Measurements from ENCODE around the gene CD300LF. TPM values are rescaled to one million over a fixed set of nuclear protein-coding genes. Genes with fewer than 3 reads are reported as not detected.

CD300LF gene
- total RNA-seq, 1 experiment from 2014 or later = not detected

DNA sequence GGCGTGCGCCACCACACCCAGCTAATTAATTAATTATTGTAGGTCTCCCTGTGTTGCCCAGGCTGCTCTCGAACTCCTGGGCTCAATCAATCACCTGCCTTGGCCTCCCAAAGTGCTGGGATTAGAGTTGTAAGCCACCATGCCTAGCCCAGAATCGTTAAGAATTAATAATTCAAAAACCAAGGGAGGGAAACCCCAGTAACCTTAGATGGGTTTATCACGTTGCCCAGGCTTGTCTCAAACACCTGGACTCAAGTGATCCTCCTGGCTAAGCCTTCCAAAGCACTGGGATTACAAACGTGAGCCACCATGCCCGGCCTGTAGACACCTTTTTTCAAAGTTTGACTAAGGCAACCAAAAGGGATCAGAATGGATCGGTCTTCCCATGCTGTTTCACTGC, 21.6 kb downstream of the CD300LF start:
- Histone ChIP-seq H2BK120ac (ENCODE audit: low read depth, low read length, poor library complexity, severe bottlenecking) (no peak overlapping the region), H2AFZ (ENCODE audit: low read length) (no peak overlapping the region), H2BK12ac (ENCODE audit: insufficient read length, low read depth, low read length) (no peak overlapping the region), H4K20me1 (ENCODE audit: control insufficient read depth, insufficient read depth, insufficient read length) (no peaks in the 10 kb centered on the region), H3K27me3 (ENCODE audit: insufficient read depth, low read length) (no peaks in the 10 kb centered on the region), H2BK5ac (ENCODE audit: insufficient read length, low read length) (no peak overlapping the region), H3K4me1 (ENCODE audit: insufficient read depth, low read length) (no peaks in the 10 kb centered on the region), H3K23ac (ENCODE audit: insufficient read length, low read depth, low read length) (no peak overlapping the region), H3K4me2 (ENCODE audit: insufficient read depth, insufficient read length, low read length) (no peak overlapping the region), H3T11ph (ENCODE audit: low read length) (no peak overlapping the region), H2BK20ac (ENCODE audit: low read depth, low read length, poor library complexity, severe bottlenecking) (no peak overlapping the region), H3K79me1 (ENCODE audit: insufficient read depth, low read depth, low read length, poor library complexity, severe bottlenecking) (no peaks in the 10 kb centered on the region), H3K14ac (ENCODE audit: insufficient read depth, low read length) (no peak overlapping the region), H4K5ac (ENCODE audit: insufficient read length, low read depth, low read length) (no peak overlapping the region), H4K8ac (replicated peaks; ENCODE audit: insufficient read length, low read depth, low read length) (no peak overlapping the region), H4K91ac (ENCODE audit: insufficient read length, low read depth, low read length) (no peak overlapping the region), H3K4ac (ENCODE audit: low read depth, low read length) (no peak overlapping the region), H3K23me2 (ENCODE audit: insufficient read length, low read depth, low read length, poor library complexity, severe bottlenecking) (no peaks in the 10 kb centered on the region), H3K18ac (ENCODE audit: insufficient read length, low read depth, low read length) (no peak overlapping the region), H3K79me2 (ENCODE audit: insufficient read depth, low read length) (no peaks in the 10 kb centered on the region), H2BK15ac (ENCODE audit: low read depth, low read length) (no peak overlapping the region), H3K56ac (ENCODE audit: insufficient read length, low read depth, low read length) (no peak overlapping the region), H3K9ac (ENCODE audit: extremely low read depth, insufficient read length, low read length) (no peak overlapping the region), H3K27ac (ENCODE audit: insufficient read length, low read depth, low read length) (no peak overlapping the region), H3K9me3 (ENCODE audit: control insufficient read depth, low read depth, low read length) (no peaks in the 10 kb centered on the region), H2AK5ac (ENCODE audit: insufficient read length, low read length) (no peak overlapping the region)
- Mint-ChIP-seq H3K9me3 (peaks cover 3 to 8% of the 10 kb centered on the region in 2 experiments; a peak in 3 of 5 replicates), H3K4me3 (no peak overlapping the region), H3K36me3 (ENCODE audit: insufficient read depth in 1 of 3, low read depth in 3 of 3) (no peaks in the 10 kb centered on the region), H3K4me1 (no peaks in the 10 kb centered on the region), H3K27me3 (ENCODE audit: low read depth) (peaks cover 64% of the 10 kb centered on the region), H3K27ac (no peak overlapping the region)
- WGBS (ENCODE audit: extremely low coverage, insufficient read length, low lambda C conversion rate) = no CpG with 5 or more reads among the region's 8 CpGs
- TF ChIP-seq, protein P1, sequence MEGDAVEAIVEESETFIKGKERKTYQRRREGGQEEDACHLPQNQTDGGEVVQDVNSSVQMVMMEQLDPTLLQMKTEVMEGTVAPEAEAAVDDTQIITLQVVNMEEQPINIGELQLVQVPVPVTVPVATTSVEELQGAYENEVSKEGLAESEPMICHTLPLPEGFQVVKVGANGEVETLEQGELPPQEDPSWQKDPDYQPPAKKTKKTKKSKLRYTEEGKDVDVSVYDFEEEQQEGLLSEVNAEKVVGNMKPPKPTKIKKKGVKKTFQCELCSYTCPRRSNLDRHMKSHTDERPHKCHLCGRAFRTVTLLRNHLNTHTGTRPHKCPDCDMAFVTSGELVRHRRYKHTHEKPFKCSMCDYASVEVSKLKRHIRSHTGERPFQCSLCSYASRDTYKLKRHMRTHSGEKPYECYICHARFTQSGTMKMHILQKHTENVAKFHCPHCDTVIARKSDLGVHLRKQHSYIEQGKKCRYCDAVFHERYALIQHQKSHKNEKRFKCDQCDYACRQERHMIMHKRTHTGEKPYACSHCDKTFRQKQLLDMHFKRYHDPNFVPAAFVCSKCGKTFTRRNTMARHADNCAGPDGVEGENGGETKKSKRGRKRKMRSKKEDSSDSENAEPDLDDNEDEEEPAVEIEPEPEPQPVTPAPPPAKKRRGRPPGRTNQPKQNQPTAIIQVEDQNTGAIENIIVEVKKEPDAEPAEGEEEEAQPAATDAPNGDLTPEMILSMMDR (conservative IDR thresholded peaks at IDR 0.05) = no peak
- no peak for DNase-seq
